ENCODE data around the gene TCF12.

Gene TCF12

GRCh38 chr15:57255751-57256341, 337.4 kb downstream of the TCF12 start:
- no peak for DNase-seq (ENCODE audit: low spot score)

- DNase-seq (ENCODE audit: low spot score) = no peak
Measured at GRCh38 chr15:57256939-57257338, 338.5 kb downstream of the TCF12 start.

GRCh38 chr15:57259568-57260040, 341.2 kb downstream of the TCF12 start:
- no peak for DNase-seq (ENCODE audit: low spot score)

GRCh38 chr15:57263520-57263919, 345.1 kb downstream of the TCF12 start:
- no peak for DNase-seq (ENCODE audit: low spot score)

- no peak for DNase-seq (ENCODE audit: low spot score)
Measured at GRCh38 chr15:57272771-57273357, 354.4 kb downstream of the TCF12 start.

- DNase-seq (ENCODE audit: low spot score) = no peak
Measured at GRCh38 chr15:57273402-57273801, 355.0 kb downstream of the TCF12 start.

DNA sequence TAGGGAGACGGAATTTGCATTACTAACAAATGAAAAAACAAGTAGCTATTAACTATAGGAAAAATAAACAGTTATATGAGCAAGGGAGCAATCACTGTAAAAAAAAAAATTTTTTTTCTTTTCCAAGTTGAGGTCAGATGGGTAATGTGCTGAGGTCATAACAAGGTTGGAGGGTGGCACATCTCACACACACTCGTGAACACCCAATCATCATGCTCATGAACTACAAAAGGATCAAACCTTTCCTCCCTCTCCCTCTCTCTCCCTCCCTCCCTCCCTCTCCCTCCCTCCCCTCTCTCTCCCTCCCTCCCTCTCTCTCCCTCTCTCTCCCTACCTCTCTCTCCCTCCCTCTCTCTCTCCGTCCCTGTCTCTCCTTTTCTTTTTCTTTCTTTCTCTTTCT, 360.0 kb downstream of the TCF12 start:
- DNase-seq (ENCODE audit: low spot score) = no peak

GRCh38 chr15:57280464-57280863, 362.0 kb downstream of the TCF12 start:
- DNase-seq (ENCODE audit: low spot score) = no peak

GRCh38 chr15:57281321-57281720, 362.9 kb downstream of the TCF12 start:
- no peak for DNase-seq (ENCODE audit: low spot score)

GRCh38 chr15:57282686-57283085, 364.2 kb downstream of the TCF12 start:
- no peak for DNase-seq (ENCODE audit: low spot score)

DNA sequence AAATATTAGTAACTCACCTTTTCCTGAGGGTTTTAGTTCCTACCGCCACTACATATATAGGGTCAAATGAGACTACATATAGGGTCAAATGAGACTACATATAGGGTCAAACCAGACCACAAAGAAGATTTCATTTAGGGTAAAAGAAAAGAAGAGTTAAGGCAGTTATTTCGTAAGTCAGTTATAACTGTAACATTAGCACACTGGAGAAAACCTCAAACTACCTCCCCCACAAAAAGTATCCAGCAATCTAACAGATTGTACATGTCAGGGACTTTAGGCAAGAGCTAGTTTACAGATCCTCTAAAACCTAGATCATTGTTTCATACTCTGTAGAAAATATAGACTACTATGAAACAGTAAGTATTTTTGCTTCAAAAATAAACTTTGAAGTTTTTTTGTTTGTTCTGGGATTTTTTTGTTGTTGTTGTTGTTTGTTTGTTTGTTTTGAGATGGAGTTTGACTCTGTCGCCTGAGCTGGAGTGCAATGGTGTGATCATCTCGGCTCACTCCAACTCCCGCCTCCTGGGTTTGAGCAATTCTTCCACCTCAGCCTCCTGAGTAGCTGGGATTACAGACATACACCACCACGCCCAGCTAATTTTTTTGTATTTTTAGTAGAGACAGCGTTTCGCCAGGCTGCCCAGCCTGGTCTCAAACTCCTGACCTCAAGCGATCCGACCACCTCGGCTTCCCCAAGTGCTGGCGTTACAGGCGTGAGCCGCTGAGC, 365.5 kb downstream of the TCF12 start:
- DNase-seq (ENCODE audit: low spot score) = peak; percentile 35

GRCh38 chr15:57284535-57284934, 366.1 kb downstream of the TCF12 start:
- no peak for DNase-seq (ENCODE audit: low spot score)

- DNase-seq (ENCODE audit: low spot score) = no peak
Measured at GRCh38 chr15:57285386-57285785, 366.9 kb downstream of the TCF12 start.

DNA sequence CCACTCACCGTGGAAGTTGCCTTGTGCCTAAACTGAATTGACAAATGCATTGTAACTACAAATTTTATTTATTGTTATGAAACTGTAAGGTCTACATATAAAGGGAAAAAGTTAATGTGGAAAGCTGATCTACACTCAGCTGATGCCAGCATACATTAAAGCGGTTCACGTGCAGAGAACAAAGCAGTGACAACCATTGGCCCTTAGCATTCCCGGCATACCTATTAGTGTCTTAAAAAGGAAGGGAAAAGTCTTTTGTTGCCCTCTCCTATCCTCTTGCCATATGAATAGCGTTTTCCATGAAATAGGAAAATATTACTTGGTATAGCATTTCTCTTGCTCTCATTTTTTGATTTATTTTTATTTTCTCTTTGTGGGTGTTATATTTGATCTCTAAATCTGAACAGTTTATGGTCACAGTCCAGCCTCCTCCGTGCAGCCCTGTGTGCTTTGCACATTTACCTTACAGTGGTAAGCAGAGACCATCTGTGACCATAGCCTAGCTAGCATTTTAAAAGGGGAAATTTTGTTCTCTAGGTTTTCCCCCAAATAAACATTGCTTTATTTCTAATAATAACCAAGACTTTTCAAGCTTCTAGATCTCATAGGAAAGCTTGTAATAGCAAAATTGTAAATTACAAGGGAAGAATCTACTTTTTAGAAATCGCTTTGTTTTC, 368.1 kb downstream of the TCF12 start:
- no peak for DNase-seq (ENCODE audit: low spot score)

GRCh38 chr15:57287123-57287521, 368.7 kb downstream of the TCF12 start:
- DNase-seq (ENCODE audit: low spot score) = no peak

DNA sequence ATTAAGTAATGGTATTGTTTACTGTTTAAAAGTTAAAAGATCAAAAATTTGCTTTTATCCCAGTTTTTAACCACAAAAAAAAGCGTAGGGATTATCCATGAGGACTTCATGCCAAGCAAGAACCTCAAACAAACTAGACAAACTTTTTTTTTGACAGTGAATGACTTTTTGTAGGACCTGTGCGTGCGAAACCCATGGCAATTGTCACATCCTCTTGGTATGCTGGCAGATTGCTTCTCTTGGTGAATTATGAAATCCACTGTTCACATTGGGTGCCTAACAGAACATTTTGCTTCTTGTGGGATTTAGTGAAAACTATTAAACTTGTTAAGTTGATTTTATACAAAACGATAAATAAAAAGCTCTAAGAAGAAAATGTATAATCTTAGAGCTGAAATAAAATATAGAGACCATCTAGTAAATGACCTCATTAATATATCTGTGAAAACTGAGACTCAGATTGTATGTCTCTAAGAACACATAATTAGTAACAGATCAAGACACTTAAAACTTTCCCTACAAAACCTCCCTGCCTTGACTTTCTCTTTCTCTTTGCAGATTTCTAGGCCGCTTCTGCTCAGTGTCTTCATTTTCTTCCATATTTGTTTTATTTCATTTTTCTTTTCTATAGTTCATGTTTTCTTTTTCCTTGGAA, 370.6 kb downstream of the TCF12 start:
- DNase-seq (ENCODE audit: low spot score) = peak; percentile 46

DNA sequence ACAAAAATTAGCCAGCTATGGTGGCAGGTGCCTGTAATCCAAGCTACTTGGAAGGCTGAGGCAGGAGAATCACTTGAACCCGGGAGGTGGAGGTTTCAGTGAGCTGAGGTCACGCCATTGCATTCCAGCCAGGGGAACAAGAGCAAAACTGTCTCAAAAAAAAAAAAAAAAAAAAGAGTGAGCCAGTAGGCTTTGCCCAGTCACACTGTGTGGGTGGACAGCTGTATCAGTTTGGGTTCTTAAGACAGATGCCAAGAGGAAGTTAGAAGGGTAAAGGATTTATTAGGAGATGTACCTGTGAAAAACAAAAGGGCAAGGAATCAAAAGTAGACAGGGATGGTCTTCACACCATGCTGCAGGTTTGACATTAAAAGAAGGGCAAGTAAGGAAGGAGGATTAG, 371.7 kb downstream of the TCF12 start:
- DNase-seq (ENCODE audit: low spot score) = no peak

DNA sequence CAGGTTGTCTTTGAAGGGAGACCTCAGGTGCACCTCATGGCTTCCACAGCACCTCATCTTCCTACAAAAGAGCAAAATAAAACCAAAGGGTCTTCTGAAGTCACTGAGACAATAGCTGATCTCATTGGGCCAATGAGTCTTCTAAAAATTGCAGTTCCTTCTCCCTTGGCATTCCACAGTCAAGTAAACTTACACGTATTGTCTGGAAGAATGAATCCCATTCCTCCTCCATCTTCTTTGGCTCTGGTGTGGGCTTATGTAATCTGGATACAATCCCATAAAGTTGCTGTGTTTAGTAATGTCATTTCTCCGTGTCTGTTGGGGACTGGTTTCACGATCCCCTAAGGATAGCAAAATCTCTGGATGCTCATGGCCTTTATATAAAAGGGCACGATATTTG, 372.4 kb downstream of the TCF12 start:
- no peak for DNase-seq (ENCODE audit: low spot score)

- no peak for DNase-seq (ENCODE audit: low spot score)
Measured at GRCh38 chr15:57296473-57297162, 378.2 kb downstream of the TCF12 start.

- no peak for DNase-seq (ENCODE audit: low spot score)
Measured at GRCh38 chr15:57297163-57297593, 378.7 kb downstream of the TCF12 start.

DNA sequence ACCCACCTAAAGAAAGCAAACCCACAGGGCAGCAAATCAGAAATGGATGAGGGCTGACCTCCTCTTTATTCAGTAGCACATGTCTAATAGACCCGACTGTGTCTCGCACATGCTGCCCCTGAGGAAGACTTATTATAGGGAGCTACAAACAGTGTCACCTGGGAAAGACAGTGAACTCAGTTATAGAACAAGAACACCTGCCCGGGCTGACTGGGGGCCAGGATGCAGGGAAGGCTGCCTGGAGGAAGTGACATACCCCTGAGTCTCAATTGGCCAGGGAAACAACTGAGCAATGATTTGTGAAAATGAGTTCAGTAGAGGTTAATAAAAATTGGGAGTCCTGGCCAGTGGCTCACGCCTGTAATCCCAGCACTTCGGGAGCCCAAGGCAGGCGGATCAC, 379.2 kb downstream of the TCF12 start:
- no peak for DNase-seq (ENCODE audit: low spot score)

- peak; percentile 61 for DNase-seq (ENCODE audit: low spot score)
Measured at GRCh38 chr15:57298204-57298603, 379.8 kb downstream of the TCF12 start.
